DND-41 (cell line): ENCODE results near the gene SCRN2.

ENCODE experiments used
- ATAC-seq: fragments of 200-7000 bp; cut with Tn5 transposase; 3 replicates; pipeline ENCODE4 v1.9.1; 2021; ENCODE audit warnings: low read depth; ENCODE audit not compliant: insufficient read depth
- DNase-seq: peaks from one replicate; pipeline ENCODE4 v3.0.0-alpha.2; 2020
- H2AFZ ChIP-seq: 2 replicates; pipeline ENCODE4 v1.6.0; 2012; ENCODE audit warnings: low read depth, low read length
- H3K27ac ChIP-seq: 2 replicates; pipeline ENCODE4 v1.5.1; 2012; ENCODE audit warnings: low read length, inconsistent platforms
- H3K27me3 ChIP-seq: fragments of 200-600 bp; sonication (generic); 2 replicates; pipeline ENCODE4 v1.6.0; 2012; ENCODE audit warnings: low read length, mild to moderate bottlenecking, inconsistent platforms; ENCODE audit not compliant: insufficient read depth, poor library complexity
- H3K36me3 ChIP-seq: 2 replicates; pipeline ENCODE4 v1.5.1; 2012; ENCODE audit warnings: low read length, inconsistent platforms; ENCODE audit not compliant: insufficient read depth
- H3K4me1 ChIP-seq: 2 replicates; pipeline ENCODE4 v1.5.1; 2012; ENCODE audit warnings: mild to moderate bottlenecking, low read length; ENCODE audit not compliant: insufficient read depth
- H3K4me2 ChIP-seq: 2 replicates; pipeline ENCODE4 v1.6.0; 2012; ENCODE audit warnings: mild to moderate bottlenecking, moderate library complexity, low read length, inconsistent platforms; ENCODE audit not compliant: insufficient read depth
- H3K4me3 ChIP-seq, 2 experiments: fragments of 200-600 bp in 1 of 2; shearing (Covaris generic) in 1 of 2; 2 replicates each; pipeline ENCODE4 v1.5.1; 2012 to 2016; ENCODE audit warnings: inconsistent platforms in 2 of 2, low read length in 2 of 2, mild to moderate bottlenecking in 2 of 2, low read depth in 1 of 2, moderate library complexity in 1 of 2
- H3K79me2 ChIP-seq: 2 replicates; pipeline ENCODE4 v1.6.0; 2012; ENCODE audit warnings: low read length, inconsistent platforms; ENCODE audit not compliant: insufficient read depth
- H3K9ac ChIP-seq: 2 replicates; pipeline ENCODE4 v1.6.0; 2012; ENCODE audit warnings: low read depth, mild to moderate bottlenecking, inconsistent platforms, low read length, moderate library complexity
- H3K9me3 ChIP-seq: 2 replicates; pipeline ENCODE4 v1.5.1; 2012; ENCODE audit warnings: low read length, moderate library complexity, mild to moderate bottlenecking, inconsistent platforms; ENCODE audit not compliant: insufficient read depth, severe bottlenecking
- H4K20me1 ChIP-seq: 2 replicates; pipeline ENCODE4 v1.6.0; 2012; ENCODE audit warnings: low read length; ENCODE audit not compliant: insufficient read depth
- CTCF ChIP-seq: IDR thresholded peaks from 2 replicates; pipeline ENCODE4 v1.5.1; 2012; ENCODE audit warnings: borderline replicate concordance, low read length, moderate library complexity, mild to moderate bottlenecking; ENCODE audit not compliant: poor library complexity, severe bottlenecking; ENCODE audit errors: extremely low read depth
- EZH2 ChIP-seq: IDR thresholded peaks from 3 replicates; pipeline ENCODE4 v1.6.1; 2012; ENCODE audit warnings: borderline replicate concordance, low read depth, mild to moderate bottlenecking, moderate library complexity, low read length, inconsistent platforms; ENCODE audit not compliant: severe bottlenecking

The SCRN2 gene

GRCh38 chr17:47792979-47793378 lies 48.1 kb downstream of the SCRN2 start:
- peaks cover 10% of the 10 kb centered on the region for H3K27me3 ChIP-seq

GRCh38 chr17:47792457-47792856 lies 48.6 kb downstream of the SCRN2 start:
- Histone ChIP-seq H3K9me3 (no peaks in the 10 kb centered on the region), H3K27me3 (peaks cover 10% of the 10 kb centered on the region), H3K79me2 (no peaks in the 10 kb centered on the region), H3K4me1 (no peaks in the 10 kb centered on the region), H3K36me3 (no peaks in the 10 kb centered on the region), H3K27ac (no peak overlapping the region), H3K4me3 (no peak overlapping the region), H3K4me2 (no peak overlapping the region), H2AFZ (no peak overlapping the region), H4K20me1 (no peaks in the 10 kb centered on the region), H3K9ac (no peak overlapping the region)
- ATAC-seq (no peak), DNase-seq (no peak)
- TF ChIP-seq EZH2: no peak
- TF ChIP-seq CTCF: no peak

More at GRCh38 chr17:47792979-47793378, 48.1 kb downstream of the SCRN2 start:
- Histone ChIP-seq H3K36me3 (no peaks in the 10 kb centered on the region), H3K9me3 (no peaks in the 10 kb centered on the region), H3K4me2 (no peak overlapping the region), H3K79me2 (no peaks in the 10 kb centered on the region), H4K20me1 (no peaks in the 10 kb centered on the region), H2AFZ (no peak overlapping the region), H3K9ac (no peak overlapping the region), H3K4me1 (no peaks in the 10 kb centered on the region), H3K4me3 (no peak overlapping the region), H3K27ac (no peak overlapping the region)
- no peak for TF ChIP-seq EZH2
- no peak for TF ChIP-seq CTCF
- DNase-seq (no peak), ATAC-seq (no peak)

GRCh38 chr17:47791025-47791424 lies 50.0 kb downstream of the SCRN2 start:
- no peaks in the 10 kb centered on the region for H3K9me3 ChIP-seq
- H3K9ac ChIP-seq: no peak overlapping the region
- H3K27ac ChIP-seq: no peak overlapping the region
- H3K27me3 ChIP-seq: peaks cover 10% of the 10 kb centered on the region
- no peaks in the 10 kb centered on the region for H4K20me1 ChIP-seq
- no peak for DNase-seq
- no peaks in the 10 kb centered on the region for H3K4me1 ChIP-seq
- H3K79me2 ChIP-seq: no peaks in the 10 kb centered on the region
- no peak overlapping the region for H3K4me3 ChIP-seq
- H3K4me2 ChIP-seq: no peak overlapping the region
- no peak for ATAC-seq
- H2AFZ ChIP-seq: no peak overlapping the region
- H3K36me3 ChIP-seq: no peaks in the 10 kb centered on the region
- TF ChIP-seq EZH2 (no peak), CTCF (no peak)
